H1 (cell line): ENCODE data around the gene METTL21C.

Experiments used
- BRCA1 ChIP-seq: IDR thresholded peaks from 2 replicates; pipeline ENCODE4 v1.6.1; 2012; ENCODE audit warnings: low read depth, low read length, improper control_type of control experiment
- CEBPB ChIP-seq: IDR thresholded peaks from 2 replicates; pipeline ENCODE4 v1.6.1; 2012; ENCODE audit warnings: low read depth, low read length
- EZH2 ChIP-seq: fragments of 200-600 bp; sonication (generic); IDR thresholded peaks from 2 replicates; pipeline ENCODE4 v1.7.1; 2012; ENCODE audit warnings: low read depth, mild to moderate bottlenecking, moderate library complexity, low read length, inconsistent platforms; ENCODE audit not compliant: severe bottlenecking
- GTF2F1 ChIP-seq: IDR thresholded peaks from 2 replicates; pipeline ENCODE4 v1.6.1; 2012; ENCODE audit warnings: low read depth, low read length, improper control_type of control experiment, borderline replicate concordance
- SAP30 ChIP-seq: fragments of 300-600 bp; sonication (generic); IDR thresholded peaks from 2 replicates; pipeline ENCODE4 v1.7.1; 2012; ENCODE audit warnings: low read length, moderate library complexity, mild to moderate bottlenecking, inconsistent platforms; ENCODE audit not compliant: insufficient read depth, insufficient replicate concordance
- ZNF274 ChIP-seq: IDR thresholded peaks from 2 replicates; pipeline ENCODE4 v1.7.0; 2012; ENCODE audit warnings: low read length, borderline replicate concordance; ENCODE audit errors: extremely low read depth
- TF ChIP-seq, protein P1 (sequence below): IDR thresholded peaks from 2 replicates; pipeline ENCODE4 v1.6.1; 2011; ENCODE audit warnings: low read depth, mild to moderate bottlenecking, low read length; ENCODE audit not compliant: insufficient read depth
- TF ChIP-seq, protein P2 (sequence below), 3 experiments: IDR thresholded peaks; 1 replicate in 2 of 3; 2 replicates in 1 of 3; pipeline versions ENCODE4 v1.5.1 to v1.6.1; 2011; ENCODE audit warnings: low read length in 3 of 3, mild to moderate bottlenecking in 3 of 3, inconsistent platforms in 2 of 3, low read depth in 1 of 3, moderate library complexity in 1 of 3; ENCODE audit not compliant: insufficient read depth in 1 of 3; ENCODE audit errors: control extremely low read depth in 1 of 3
- TF ChIP-seq, protein P3 (sequence below): IDR thresholded peaks from 2 replicates; pipeline ENCODE4 v1.6.1; 2012; ENCODE audit warnings: inconsistent platforms

DNA sequence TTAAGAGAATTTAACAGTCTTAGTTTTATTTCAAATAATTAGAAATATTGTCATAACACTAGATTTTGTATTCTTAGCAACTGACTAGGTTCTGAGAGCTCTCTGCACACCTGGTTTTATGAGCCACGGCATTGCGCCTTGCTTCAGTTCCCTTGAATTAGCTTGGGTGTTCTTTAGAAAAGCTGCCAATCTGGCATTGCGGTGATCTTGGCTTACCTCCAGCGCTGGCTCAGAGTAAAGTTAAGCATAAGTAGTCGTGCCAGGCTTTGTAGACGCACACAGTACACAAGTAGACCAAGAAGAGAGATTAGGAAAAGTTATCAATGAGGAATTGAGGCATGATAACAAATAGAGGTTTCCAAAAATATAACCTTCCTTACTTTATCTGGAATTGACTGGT is 52.4 kb downstream of the METTL21C start:
- TF ChIP-seq CEBPB: no peak
- no peak for TF ChIP-seq ZNF274
- TF ChIP-seq BRCA1: no peak
- TF ChIP-seq, protein P1, sequence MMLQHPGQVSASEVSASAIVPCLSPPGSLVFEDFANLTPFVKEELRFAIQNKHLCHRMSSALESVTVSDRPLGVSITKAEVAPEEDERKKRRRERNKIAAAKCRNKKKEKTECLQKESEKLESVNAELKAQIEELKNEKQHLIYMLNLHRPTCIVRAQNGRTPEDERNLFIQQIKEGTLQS: no peak
- no peak for TF ChIP-seq EZH2
- TF ChIP-seq, protein P2, sequence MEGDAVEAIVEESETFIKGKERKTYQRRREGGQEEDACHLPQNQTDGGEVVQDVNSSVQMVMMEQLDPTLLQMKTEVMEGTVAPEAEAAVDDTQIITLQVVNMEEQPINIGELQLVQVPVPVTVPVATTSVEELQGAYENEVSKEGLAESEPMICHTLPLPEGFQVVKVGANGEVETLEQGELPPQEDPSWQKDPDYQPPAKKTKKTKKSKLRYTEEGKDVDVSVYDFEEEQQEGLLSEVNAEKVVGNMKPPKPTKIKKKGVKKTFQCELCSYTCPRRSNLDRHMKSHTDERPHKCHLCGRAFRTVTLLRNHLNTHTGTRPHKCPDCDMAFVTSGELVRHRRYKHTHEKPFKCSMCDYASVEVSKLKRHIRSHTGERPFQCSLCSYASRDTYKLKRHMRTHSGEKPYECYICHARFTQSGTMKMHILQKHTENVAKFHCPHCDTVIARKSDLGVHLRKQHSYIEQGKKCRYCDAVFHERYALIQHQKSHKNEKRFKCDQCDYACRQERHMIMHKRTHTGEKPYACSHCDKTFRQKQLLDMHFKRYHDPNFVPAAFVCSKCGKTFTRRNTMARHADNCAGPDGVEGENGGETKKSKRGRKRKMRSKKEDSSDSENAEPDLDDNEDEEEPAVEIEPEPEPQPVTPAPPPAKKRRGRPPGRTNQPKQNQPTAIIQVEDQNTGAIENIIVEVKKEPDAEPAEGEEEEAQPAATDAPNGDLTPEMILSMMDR (IDR thresholded peaks at IDR 0.05; ENCODE audit: control extremely low read depth in 1 of 3, insufficient read depth in 1 of 3, low read depth in 1 of 3, low read length in 3 of 3): no peak
- no peak for TF ChIP-seq GTF2F1
- TF ChIP-seq, protein P3, sequence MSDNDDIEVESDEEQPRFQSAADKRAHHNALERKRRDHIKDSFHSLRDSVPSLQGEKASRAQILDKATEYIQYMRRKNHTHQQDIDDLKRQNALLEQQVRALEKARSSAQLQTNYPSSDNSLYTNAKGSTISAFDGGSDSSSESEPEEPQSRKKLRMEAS: no peak
- no peak for TF ChIP-seq SAP30
